Activated T-helper 9 cell treated with anti-CD3 and anti-CD28 coated beads, Interleukin-2, amount 50 U/mL, for 16 hours (primary cell): ENCODE measurements around the gene THAP3.
"Not testable (repeated sequence)": the region's sequence is repeated elsewhere in the genome, so short reads cannot be mapped to it uniquely, and the experiment has no call there.

ENCODE experiments used
- DNase-seq: peaks from one replicate; pipeline ENCODE4 v3.0.0-alpha.2; 2020; ENCODE audit warnings: low read depth

THAP3 gene

GRCh38 chr1:6591222-6591621 is 33.4 kb upstream of the THAP3 start:
- DNase-seq: no peak

GRCh38 chr1:6591644-6592043 is 33.0 kb upstream of the THAP3 start:
- DNase-seq: no peak

- DNase-seq: no peak
Measured at GRCh38 chr1:6592441-6592840, 32.2 kb upstream of the THAP3 start.

DNA sequence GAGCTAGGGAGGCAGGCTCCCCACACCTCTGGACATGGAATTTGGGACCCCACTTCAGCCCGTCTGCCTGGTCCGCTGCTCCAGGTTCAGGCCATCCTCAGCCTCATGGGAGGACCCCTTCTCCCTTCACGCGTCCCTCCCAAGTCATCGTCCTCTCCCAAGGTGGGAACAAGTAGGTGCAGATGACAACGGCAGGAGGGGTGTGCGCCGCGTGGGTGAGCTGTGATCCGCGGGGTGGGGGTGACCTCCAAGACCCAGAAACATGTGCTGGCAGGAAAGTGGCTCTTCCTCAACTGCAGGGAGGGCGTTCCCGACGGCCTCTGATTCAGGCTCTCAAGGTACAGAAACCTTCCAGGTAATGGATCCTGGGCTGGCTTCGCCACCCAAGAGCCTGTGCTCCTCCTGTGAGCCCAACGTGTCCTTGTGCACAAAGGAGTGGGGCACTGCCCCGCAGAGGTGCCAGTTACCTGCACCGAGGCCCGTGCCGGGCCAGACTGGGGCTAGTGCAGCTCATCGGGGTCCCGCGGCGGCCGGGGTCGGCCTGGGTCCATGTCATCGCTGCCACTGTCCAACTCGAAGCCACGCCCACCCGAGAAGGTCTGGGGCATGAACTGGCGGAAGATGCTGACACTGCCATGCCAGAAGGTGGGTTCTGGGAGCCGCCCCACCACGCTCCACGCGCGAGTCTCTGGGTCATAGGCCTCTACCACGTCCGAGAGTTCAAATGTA is 31.6 kb upstream of the THAP3 start:
- no peak for DNase-seq

DNA sequence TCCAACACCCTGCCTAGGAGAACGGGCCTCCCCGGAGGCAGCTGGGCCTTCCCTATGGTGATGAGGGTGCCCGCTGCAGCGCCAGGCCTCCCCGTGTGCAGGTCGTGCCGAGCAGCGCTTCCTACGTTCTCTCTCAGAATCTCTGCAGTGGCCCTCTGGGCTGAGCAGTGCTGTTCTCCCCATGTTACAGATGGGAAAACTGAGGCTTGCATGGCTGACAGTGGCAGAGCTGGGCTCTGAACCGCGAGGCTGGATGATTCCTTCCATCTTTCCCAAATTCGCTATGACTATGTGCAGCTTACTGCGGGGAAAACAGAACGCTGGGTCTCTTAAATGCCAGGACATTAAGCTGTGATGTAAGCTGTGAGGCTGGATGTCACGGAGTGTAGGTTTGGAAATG is 30.9 kb upstream of the THAP3 start:
- DNase-seq: no peak

- no peak for DNase-seq
Measured at GRCh38 chr1:6594977-6595740, 29.5 kb upstream of the THAP3 start.

GRCh38 chr1:6596351-6596750 is 28.3 kb upstream of the THAP3 start:
- no peak for DNase-seq

- no peak for DNase-seq
Measured at GRCh38 chr1:6596886-6597776, 27.5 kb upstream of the THAP3 start.

DNA sequence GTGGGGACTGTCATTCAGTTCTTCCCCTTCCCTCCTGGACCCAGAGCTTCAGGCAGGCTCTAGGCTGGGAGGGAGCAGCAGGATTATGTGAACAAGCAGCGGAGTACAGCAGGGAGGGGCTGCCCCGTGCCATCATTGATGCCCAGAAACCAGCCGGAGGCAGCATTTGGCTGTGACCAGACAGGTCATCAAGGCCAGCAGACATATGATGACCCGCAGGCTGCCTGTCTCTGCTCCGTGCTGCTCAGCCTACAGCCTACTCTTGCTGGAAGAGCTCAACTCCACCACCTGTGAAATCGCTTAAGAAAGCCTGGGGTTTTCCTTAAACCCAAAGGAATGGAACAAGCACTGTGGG is 26.9 kb upstream of the THAP3 start:
- DNase-seq: no peak

DNA sequence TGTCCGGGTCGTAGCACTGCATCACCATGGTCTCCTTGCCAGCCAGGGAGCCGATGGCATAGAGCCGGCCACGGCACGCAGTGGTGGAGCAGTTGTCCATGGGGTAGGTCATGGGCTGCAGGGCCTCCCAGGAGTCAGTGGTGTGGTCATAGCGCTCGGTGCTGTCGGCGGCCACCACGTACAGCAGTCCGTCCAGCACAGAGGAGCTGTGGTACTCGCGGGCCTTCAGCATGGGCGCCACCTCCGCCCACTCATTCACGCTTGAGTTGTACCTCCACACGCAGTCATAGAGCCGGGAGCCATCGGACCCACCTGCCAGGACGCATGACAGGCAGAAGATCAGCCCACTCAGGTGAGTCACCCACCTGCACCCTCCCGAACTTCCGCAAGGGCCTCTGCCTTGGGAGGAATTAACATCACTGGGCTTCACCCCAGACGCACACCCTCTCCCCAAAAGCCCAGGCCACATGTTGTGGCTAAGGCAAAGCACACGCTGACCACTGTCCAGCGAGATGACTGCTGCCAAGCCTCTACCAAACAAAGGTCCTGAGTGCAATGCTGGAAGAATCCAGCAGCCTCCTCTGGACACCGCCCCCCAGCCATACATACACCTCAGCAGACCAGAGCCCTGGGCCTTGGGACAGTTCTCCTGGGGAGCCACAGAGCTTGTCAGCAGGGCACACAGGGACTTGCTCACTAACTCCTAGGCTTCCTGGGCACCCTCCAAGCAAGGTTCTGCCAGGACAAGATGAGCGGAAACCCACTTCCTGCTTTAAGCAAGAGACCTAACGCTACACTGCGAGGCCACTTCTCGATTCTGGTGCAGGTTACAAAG is 25.3 kb upstream of the THAP3 start:
- DNase-seq: peak; percentile 47

DNA sequence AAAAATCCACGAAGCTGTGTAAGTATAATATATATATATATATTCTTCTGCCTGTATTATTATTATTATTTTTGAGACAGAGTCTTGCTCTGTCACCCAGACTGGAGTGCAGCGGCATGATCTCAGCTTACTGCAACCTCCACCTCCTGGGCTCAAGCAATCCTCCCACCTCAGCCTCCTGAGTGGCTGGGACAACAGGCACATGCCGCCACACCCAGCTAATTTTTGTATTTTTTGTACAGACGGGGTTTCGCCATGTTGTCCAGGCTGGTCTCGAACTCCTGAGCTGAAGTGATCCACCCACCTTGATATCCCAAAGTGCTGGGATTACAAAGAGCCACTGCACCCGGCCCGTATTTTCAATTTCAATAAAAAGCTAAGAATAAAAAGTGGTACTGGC is 24.7 kb upstream of the THAP3 start:
- not testable (repeated sequence) for DNase-seq

- DNase-seq: no peak
Measured at GRCh38 chr1:6600410-6601048, 24.1 kb upstream of the THAP3 start.

DNA sequence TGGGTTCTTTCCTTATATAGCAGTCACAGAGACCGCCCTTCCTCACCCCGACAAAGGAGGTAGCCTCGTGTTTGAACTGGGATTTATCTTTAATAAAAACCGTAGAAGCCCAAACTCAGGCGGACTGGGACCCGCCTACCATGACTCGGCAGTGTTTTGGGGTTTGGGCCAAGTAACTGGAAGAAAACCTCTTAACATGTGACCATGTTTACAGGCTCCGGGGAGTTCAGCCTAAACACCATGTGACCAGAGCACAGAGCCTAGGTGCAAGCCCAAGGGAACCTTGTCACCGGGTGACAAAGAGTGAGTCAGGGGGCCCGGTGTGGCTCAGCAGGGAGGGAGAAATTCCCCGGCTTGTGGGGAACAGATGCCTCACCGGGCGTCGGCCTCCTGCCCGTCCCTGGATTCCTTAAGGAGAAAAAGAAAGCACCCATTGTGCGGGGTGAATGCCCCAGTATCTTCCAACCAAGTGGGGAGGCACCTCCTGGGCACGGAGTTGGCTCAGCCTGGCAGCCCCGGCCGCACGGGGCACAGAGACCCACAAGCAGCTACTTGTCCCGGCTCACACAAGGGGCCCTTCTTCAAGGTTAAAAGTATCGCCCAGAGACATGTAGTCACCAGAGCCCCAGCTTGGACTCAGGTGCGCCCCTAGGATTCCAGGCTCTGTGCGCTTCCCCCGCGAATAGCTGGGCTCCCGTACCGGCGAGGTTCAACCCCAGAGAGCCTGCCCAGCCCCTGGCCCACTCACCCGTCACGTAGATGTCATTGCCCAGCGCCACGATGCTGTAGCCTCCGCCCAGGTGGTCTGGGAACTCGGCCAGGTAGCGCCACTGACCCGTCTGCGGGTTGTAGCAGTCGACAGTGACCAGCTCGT is 23.4 kb upstream of the THAP3 start:
- peak; percentile 77 for DNase-seq

GRCh38 chr1:6601923-6602668 is 22.6 kb upstream of the THAP3 start:
- DNase-seq: peak; percentile 23

GRCh38 chr1:6602669-6603237 is 21.9 kb upstream of the THAP3 start, which contains the start of gene KLHL21:
Gene KLHL21, minus strand, starts transcription at chr1:6602869. Its CDS starts 52 bp downstream, at chr1:6602817.
- peak; percentile 87 for DNase-seq

GRCh38 chr1:6603238-6603914 is 21.3 kb upstream of the THAP3 start:
- DNase-seq: peak; percentile 37

GRCh38 chr1:6603915-6604558 is 20.6 kb upstream of the THAP3 start:
- DNase-seq: no peak
